Osteoblast (primary cell): Measurements from ENCODE around the gene WLS. TPM values are rescaled to one million over a fixed set of nuclear protein-coding genes. Genes with fewer than 3 reads are reported as not detected.

Source experiments
- DNase-seq: peaks from one replicate; pipeline ENCODE4 v3.0.0; 2011; ENCODE audit warnings: low spot score, mixed read lengths; ENCODE audit not compliant: insufficient read length; ENCODE audit errors: missing footprints
- H2AFZ ChIP-seq: 2 replicates; pipeline ENCODE4 v1.6.0; 2011; ENCODE audit warnings: mild to moderate bottlenecking, low read length
- H3K27ac ChIP-seq: 2 replicates; pipeline ENCODE4 v1.5.1; 2011; ENCODE audit warnings: mild to moderate bottlenecking, low read depth, low read length, moderate library complexity
- H3K27me3 ChIP-seq: 2 replicates; pipeline ENCODE4 v1.6.0; 2012; ENCODE audit warnings: mild to moderate bottlenecking, control low read depth, inconsistent platforms, low read length, moderate library complexity; ENCODE audit not compliant: insufficient read depth
- H3K36me3 ChIP-seq: 2 replicates; pipeline ENCODE4 v1.5.1; 2011; ENCODE audit warnings: mild to moderate bottlenecking, low read length, control low read depth, moderate library complexity; ENCODE audit not compliant: insufficient read depth
- H3K4me1 ChIP-seq: 2 replicates; pipeline ENCODE4 v1.5.1; 2011; ENCODE audit warnings: mild to moderate bottlenecking, low read length, control low read depth, moderate library complexity; ENCODE audit not compliant: insufficient read depth
- H3K4me2 ChIP-seq: 2 replicates; pipeline ENCODE4 v1.6.0; 2011; ENCODE audit warnings: mild to moderate bottlenecking, low read length; ENCODE audit not compliant: insufficient read depth
- H3K4me3 ChIP-seq: fragments of 200-600 bp; sonication (generic); 3 replicates; pipeline ENCODE4 v1.5.1; 2012; ENCODE audit warnings: mild to moderate bottlenecking, low read length, inconsistent platforms; ENCODE audit not compliant: insufficient read depth
- H3K79me2 ChIP-seq: 2 replicates; pipeline ENCODE4 v1.6.0; 2012; ENCODE audit warnings: mild to moderate bottlenecking, low read length, control low read depth, inconsistent platforms; ENCODE audit not compliant: insufficient read depth
- H3K9me3 ChIP-seq: 2 replicates; pipeline ENCODE4 v1.5.1; 2011; ENCODE audit warnings: low read depth, low read length, control low read depth
- H4K20me1 ChIP-seq: 2 replicates; pipeline ENCODE4 v1.6.0; 2012; ENCODE audit warnings: mild to moderate bottlenecking, low read length, control low read depth; ENCODE audit not compliant: insufficient read depth
- total RNA-seq: library from RNA; depleted of rRNA; stranded (reverse); fragments of >200 nt; gene quantifications from 2 replicates; pipeline ENCODE4 v1.2.3, GENCODE V29; 2012
- TF ChIP-seq, protein P1 (sequence below): IDR thresholded peaks from 2 replicates; pipeline ENCODE4 v1.5.1; 2011; ENCODE audit warnings: mild to moderate bottlenecking, low read depth, low read length, moderate library complexity; ENCODE audit errors: extremely low read depth

The WLS gene
- total RNA-seq, 1 donor, result 54.3 TPM

DNA sequence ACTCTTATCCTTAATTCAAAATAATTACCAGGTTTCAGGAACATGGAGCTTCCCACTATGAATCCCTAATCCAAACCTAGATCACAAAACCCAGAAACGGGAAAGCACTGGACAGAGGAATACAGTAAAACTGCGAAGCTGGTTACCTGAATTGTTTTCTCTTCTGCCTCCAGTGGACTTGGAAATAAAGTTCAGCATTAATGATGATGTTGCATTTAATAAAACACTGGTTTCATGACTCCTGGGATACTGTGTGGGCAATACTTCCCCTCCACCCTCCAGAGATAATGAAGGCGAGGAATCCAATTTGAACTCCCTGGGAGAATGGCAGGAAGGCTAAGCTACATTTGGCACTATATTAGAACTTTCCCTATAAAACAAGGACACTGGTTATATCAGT is 65.1 kb downstream of the WLS start:
- no peak overlapping the region for H3K4me3 ChIP-seq
- no peak overlapping the region for H3K27ac ChIP-seq
- H3K4me1 ChIP-seq, result peaks cover 10% of the 10 kb centered on the region
- no peak for DNase-seq
- peaks cover 29% of the 10 kb centered on the region for H3K79me2 ChIP-seq
- no peaks in the 10 kb centered on the region for H3K36me3 ChIP-seq
- no peak overlapping the region for H2AFZ ChIP-seq
- no peaks in the 10 kb centered on the region for H3K9me3 ChIP-seq
- TF ChIP-seq, protein P1, sequence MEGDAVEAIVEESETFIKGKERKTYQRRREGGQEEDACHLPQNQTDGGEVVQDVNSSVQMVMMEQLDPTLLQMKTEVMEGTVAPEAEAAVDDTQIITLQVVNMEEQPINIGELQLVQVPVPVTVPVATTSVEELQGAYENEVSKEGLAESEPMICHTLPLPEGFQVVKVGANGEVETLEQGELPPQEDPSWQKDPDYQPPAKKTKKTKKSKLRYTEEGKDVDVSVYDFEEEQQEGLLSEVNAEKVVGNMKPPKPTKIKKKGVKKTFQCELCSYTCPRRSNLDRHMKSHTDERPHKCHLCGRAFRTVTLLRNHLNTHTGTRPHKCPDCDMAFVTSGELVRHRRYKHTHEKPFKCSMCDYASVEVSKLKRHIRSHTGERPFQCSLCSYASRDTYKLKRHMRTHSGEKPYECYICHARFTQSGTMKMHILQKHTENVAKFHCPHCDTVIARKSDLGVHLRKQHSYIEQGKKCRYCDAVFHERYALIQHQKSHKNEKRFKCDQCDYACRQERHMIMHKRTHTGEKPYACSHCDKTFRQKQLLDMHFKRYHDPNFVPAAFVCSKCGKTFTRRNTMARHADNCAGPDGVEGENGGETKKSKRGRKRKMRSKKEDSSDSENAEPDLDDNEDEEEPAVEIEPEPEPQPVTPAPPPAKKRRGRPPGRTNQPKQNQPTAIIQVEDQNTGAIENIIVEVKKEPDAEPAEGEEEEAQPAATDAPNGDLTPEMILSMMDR, result no peak
- H3K4me2 ChIP-seq, result no peak overlapping the region
- H4K20me1 ChIP-seq, result no peaks in the 10 kb centered on the region
- H3K27me3 ChIP-seq, result no peaks in the 10 kb centered on the region

DNA sequence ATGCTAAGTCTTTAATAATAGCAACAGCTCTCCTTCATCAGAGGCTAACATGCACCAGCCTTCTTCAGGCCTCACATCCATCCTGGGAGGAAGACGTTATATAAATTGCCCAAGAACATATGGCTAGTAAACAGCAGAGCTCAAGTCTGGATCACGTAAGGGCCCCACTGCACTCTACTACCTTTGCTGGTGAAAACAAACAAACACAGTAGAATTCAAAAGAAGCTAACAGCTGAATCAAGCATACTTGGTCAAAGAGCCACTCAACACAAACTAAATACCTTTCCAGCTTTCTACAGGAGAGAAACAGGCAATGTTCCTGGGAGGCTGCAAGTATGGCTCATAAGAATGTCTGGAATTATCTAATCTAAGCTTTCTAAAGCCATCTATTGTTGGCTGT is 66.0 kb downstream of the WLS start:
- Histone ChIP-seq H2AFZ (no peak overlapping the region), H3K79me2 (peaks cover 29% of the 10 kb centered on the region)
- DNase-seq, result no peak

DNA sequence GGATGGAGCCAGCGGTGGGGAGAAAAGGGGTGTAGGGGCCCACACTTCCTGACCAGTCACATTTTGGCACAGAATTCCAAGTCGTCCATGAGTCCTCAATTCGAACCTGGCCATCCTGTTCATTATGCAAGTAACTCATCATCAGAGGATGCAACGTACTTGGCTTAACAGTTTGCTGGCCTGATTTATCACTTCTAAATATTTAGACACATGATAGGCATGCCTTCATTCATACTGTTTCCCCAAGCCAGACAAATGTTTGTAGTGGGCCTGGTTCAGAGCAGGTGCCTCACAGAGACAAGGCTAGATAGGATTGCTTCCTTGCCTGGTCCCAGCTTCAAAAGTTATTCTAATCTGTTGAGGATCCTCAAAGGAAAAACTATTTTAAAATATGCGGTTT is 66.7 kb downstream of the WLS start:
- Histone ChIP-seq H3K4me1 (peaks cover 10% of the 10 kb centered on the region), H3K79me2 (peaks cover 29% of the 10 kb centered on the region), H3K9me3 (no peaks in the 10 kb centered on the region), H3K4me2 (no peak overlapping the region), H2AFZ (no peak overlapping the region), H4K20me1 (no peaks in the 10 kb centered on the region), H3K27ac (no peak overlapping the region), H3K4me3 (no peak overlapping the region), H3K36me3 (no peaks in the 10 kb centered on the region), H3K27me3 (no peaks in the 10 kb centered on the region)
- TF ChIP-seq, protein P1, result no peak
- DNase-seq, result no peak

More for the DNA sequence above, 66.0 kb downstream of the WLS start:
- no peaks in the 10 kb centered on the region for H3K36me3 ChIP-seq
- no peaks in the 10 kb centered on the region for H3K27me3 ChIP-seq
- no peak overlapping the region for H3K4me3 ChIP-seq
- H3K4me2 ChIP-seq, result no peak overlapping the region
- no peak overlapping the region for H3K27ac ChIP-seq
- H3K4me1 ChIP-seq, result peaks cover 10% of the 10 kb centered on the region
- H4K20me1 ChIP-seq, result no peaks in the 10 kb centered on the region
- TF ChIP-seq, protein P1, result no peak
- no peaks in the 10 kb centered on the region for H3K9me3 ChIP-seq

DNA sequence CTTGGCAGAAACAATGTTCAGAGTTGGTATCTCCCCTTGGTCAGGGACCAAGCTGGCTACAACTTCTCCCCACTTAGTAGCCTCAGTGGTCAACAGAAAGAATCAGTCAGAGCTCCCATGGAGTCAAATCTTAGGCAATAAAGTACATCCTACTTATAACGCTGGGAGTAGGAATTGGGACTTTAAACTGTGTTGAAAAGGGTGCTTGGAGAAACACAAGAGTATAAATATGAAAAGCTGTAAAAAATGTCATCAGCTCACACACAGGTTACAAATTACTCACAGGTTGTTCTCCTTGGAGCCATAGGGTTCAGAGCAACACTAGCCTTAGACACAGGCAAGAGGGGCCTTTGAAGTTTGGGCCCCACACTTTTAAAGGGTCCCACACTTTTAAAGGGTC is 67.4 kb downstream of the WLS start:
- Histone ChIP-seq H3K27me3 (no peaks in the 10 kb centered on the region), H3K79me2 (peaks cover 27% of the 10 kb centered on the region), H3K4me2 (no peak overlapping the region), H4K20me1 (no peaks in the 10 kb centered on the region), H3K9me3 (no peaks in the 10 kb centered on the region), H2AFZ (no peak overlapping the region), H3K36me3 (no peaks in the 10 kb centered on the region), H3K4me1 (peaks cover 10% of the 10 kb centered on the region), H3K27ac (no peak overlapping the region), H3K4me3 (no peak overlapping the region)
- no peak for DNase-seq
- TF ChIP-seq, protein P1, result no peak
